OCI-LY1 (cell line): ENCODE measurements around the gene ZBTB16.
"Not testable (repeated sequence)": the region's sequence is repeated elsewhere in the genome, so short reads cannot be mapped to it uniquely, and the experiment has no call there.

ENCODE experiments used
- H2AFZ ChIP-seq: fragments of 200-600 bp; sonication (generic), shearing (Covaris generic); 2 replicates; pipeline ENCODE4 v1.6.0; 2014; ENCODE audit warnings: antibody characterized with exemption, mild to moderate bottlenecking, low read length
- H3F3A ChIP-seq: fragments of 200-600 bp; sonication (generic), shearing (Covaris generic); 2 replicates; pipeline ENCODE4 v1.6.0; 2014; ENCODE audit warnings: mild to moderate bottlenecking, antibody characterized with exemption, low read length, moderate library complexity; ENCODE audit not compliant: insufficient read depth
- H3K27ac ChIP-seq: fragments of 200-600 bp; sonication (generic); 2 replicates; pipeline ENCODE4 v1.5.1; 2014; ENCODE audit warnings: low read length, mixed run types, mild to moderate bottlenecking, low read depth; ENCODE audit not compliant: poor library complexity, severe bottlenecking
- H3K27me3 ChIP-seq: fragments of 200-600 bp; sonication (generic); 2 replicates; pipeline ENCODE4 v1.6.0; 2014; ENCODE audit warnings: antibody characterized with exemption, mild to moderate bottlenecking, low read length, moderate library complexity; ENCODE audit not compliant: insufficient read depth
- H3K36me3 ChIP-seq: fragments of 200-600 bp; sonication (generic); 2 replicates; pipeline ENCODE4 v1.6.1; 2014; ENCODE audit warnings: mild to moderate bottlenecking, antibody characterized with exemption, low read length, moderate library complexity, mixed read lengths; ENCODE audit not compliant: insufficient read depth
- H3K4me1 ChIP-seq: fragments of 200-600 bp; sonication (generic); 2 replicates; pipeline ENCODE4 v1.5.1; 2014; ENCODE audit warnings: mild to moderate bottlenecking, low read length, moderate library complexity; ENCODE audit not compliant: insufficient read depth, severe bottlenecking
- H3K4me2 ChIP-seq: fragments of 200-600 bp; sonication (generic), shearing (Covaris generic); 2 replicates; pipeline ENCODE4 v1.6.1; 2014; ENCODE audit warnings: low read length
- H3K4me3 ChIP-seq: fragments of 200-600 bp; sonication (generic); 2 replicates; pipeline ENCODE4 v1.5.1; 2014; ENCODE audit warnings: low read length, low read depth, mild to moderate bottlenecking, mixed read lengths; ENCODE audit not compliant: poor library complexity, severe bottlenecking
- H3K79me2 ChIP-seq: fragments of 200-600 bp; shearing (Covaris generic); 2 replicates; pipeline ENCODE4 v1.6.1; 2016; ENCODE audit warnings: mixed run types, low read length, mixed read lengths; ENCODE audit not compliant: insufficient read depth
- H3K9ac ChIP-seq: fragments of 200-600 bp; sonication (generic), shearing (Covaris generic); 2 replicates; pipeline ENCODE4 v1.6.1; 2014; ENCODE audit warnings: mild to moderate bottlenecking, low read length, mixed read lengths
- H3K9me2 ChIP-seq: fragments of 200-600 bp; sonication (generic), shearing (Covaris generic); 2 replicates; pipeline ENCODE4 v1.6.1; 2014; ENCODE audit warnings: low read depth, mild to moderate bottlenecking, low read length, mixed read lengths
- H3K9me3 ChIP-seq: fragments of 200-600 bp; shearing (Covaris generic); 2 replicates; pipeline ENCODE4 v1.6.1; 2014; ENCODE audit warnings: low read length, mixed read lengths
- H4K20me1 ChIP-seq: fragments of 200-600 bp; sonication (generic), shearing (Covaris generic); 2 replicates; pipeline ENCODE4 v1.6.0; 2016; ENCODE audit warnings: mild to moderate bottlenecking, low read length; ENCODE audit not compliant: insufficient read depth
- CTCF ChIP-seq: fragments of 200-600 bp; sonication (generic), shearing (Covaris generic); IDR thresholded peaks from 2 replicates; pipeline ENCODE4 v1.5.1; 2017; ENCODE audit warnings: mild to moderate bottlenecking, antibody characterized with exemption, low read length, moderate library complexity, mixed read lengths
- EZH2 ChIP-seq: fragments of 200-600 bp; sonication (generic), shearing (Covaris generic); IDR thresholded peaks from 2 replicates; pipeline ENCODE4 v1.8.0; 2017; ENCODE audit warnings: borderline replicate concordance, mixed run types, mild to moderate bottlenecking, antibody characterized with exemption, low read length, moderate library complexity, mixed read lengths

ZBTB16 gene

GRCh38 chr11:114049050-114049449 lies 10.5 kb upstream of the ZBTB16 start:
- no peaks in the 10 kb centered on the region for H4K20me1 ChIP-seq
- no peaks in the 10 kb centered on the region; the same call in 1 of the 2 replicates for H3K27me3 ChIP-seq
- no peak overlapping the region for H3K9ac ChIP-seq
- no peaks in the 10 kb centered on the region for H3F3A ChIP-seq
- no peak overlapping the region for H3K4me2 ChIP-seq
- H2AFZ ChIP-seq: no peak overlapping the region
- no peaks in the 10 kb centered on the region for H3K9me3 ChIP-seq
- no peaks in the 10 kb centered on the region for H3K4me1 ChIP-seq
- no peak for TF ChIP-seq EZH2
- TF ChIP-seq CTCF: no peak
- H3K4me3 ChIP-seq: no peak overlapping the region
- no peaks in the 10 kb centered on the region for H3K9me2 ChIP-seq
- no peaks in the 10 kb centered on the region for H3K79me2 ChIP-seq
- H3K27ac ChIP-seq: no peak overlapping the region
- H3K36me3 ChIP-seq: no peaks in the 10 kb centered on the region

- H3K9me2 ChIP-seq, H3K4me1 ChIP-seq, H4K20me1 ChIP-seq, H3K36me3 ChIP-seq, H3K4me3 ChIP-seq, H2AFZ ChIP-seq, H3K4me2 ChIP-seq, H3K79me2 ChIP-seq, H3F3A ChIP-seq, H3K27ac ChIP-seq, H3K27me3 ChIP-seq, H3K9me3 ChIP-seq, H3K9ac ChIP-seq: not testable (repeated sequence)
These were observed 9.7 kb upstream of the ZBTB16 start for GRCh38 chr11:114049766-114050165.

GRCh38 chr11:114050258-114050927 lies 9.1 kb upstream of the ZBTB16 start:
- Histone ChIP-seq H3K36me3 (no peaks in the 10 kb centered on the region), H3F3A (no peaks in the 10 kb centered on the region)

More at GRCh38 chr11:114050258-114050927, 9.1 kb upstream of the ZBTB16 start:
- Histone ChIP-seq H3K27me3 (no peaks in the 10 kb centered on the region; the same call in 1 of the 2 replicates), H4K20me1 (no peaks in the 10 kb centered on the region), H3K4me2 (no peak overlapping the region), H3K4me1 (no peaks in the 10 kb centered on the region), H3K4me3 (no peak overlapping the region), H3K9me2 (no peaks in the 10 kb centered on the region), H3K9ac (no peak overlapping the region), H2AFZ (no peak overlapping the region), H3K9me3 (no peaks in the 10 kb centered on the region), H3K79me2 (no peaks in the 10 kb centered on the region), H3K27ac (no peak overlapping the region)
- TF ChIP-seq CTCF (no peak), EZH2 (no peak)
